ENCODE measurements around the gene TSC22D1. TPM values are rescaled to one million over a fixed set of nuclear protein-coding genes. Genes with fewer than 3 reads are reported as not detected.
"Not testable (repeated sequence)": the region's sequence is repeated elsewhere in the genome, so short reads cannot be mapped to it uniquely, and the experiment has no call there.

Gene TSC22D1
- total RNA-seq, 1 donor from 2014 or later: 300 TPM

DNA sequence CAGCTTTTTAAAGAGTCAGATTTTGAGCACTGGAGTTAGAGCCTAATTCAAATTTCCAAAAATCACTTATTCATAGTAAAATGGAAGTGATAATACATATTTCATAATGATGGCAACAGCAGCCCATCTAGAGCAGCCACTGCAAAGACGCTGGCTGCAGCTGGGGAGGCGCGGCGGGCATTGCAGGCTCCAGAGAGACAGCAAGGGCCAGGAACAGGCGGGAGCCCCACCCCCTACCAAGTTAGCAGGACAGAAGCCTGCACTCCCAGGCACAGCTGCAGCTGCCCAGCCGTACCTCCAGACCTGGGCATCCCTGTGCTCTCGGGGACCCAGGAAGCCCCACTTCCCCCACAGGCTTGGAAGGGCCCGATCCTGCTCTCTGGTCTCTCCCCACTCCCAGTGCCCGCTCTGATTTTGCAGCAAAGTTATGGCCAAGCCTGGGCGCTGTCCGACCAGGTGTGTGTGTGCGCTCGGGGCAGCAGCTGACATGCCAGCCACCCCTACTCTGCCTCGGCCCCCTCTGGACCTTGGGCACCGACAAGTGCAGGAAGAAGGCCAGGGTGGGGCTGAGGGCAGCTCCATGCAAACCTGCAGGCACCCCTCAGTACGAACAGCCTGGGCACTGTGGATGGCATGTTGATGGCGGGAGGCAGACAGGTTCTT is 117.7 kb downstream of the TSC22D1 start:
- FAIRE-seq (no peak), DNase-seq (ENCODE audit: low spot score in 2 of 2) (no peak)

DNA sequence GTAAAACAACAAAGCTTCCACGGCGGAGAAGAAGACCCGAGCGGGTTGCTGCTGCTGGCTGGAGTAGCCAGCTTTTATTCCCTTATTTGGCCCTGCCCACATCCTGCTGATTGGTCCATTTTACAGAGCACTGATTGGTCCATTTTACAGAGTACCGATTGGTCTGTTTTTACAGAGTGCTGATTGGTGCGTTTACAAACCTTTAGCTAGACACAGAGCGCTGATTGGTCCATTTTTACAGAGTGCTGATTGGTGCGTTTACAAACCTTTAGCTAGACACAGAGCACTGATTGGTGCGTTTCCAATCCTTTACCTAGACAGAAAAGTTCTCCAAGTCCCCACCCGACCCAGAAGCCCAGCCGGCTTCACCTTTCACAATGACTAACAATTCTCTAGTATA is 119.9 kb downstream of the TSC22D1 start:
- DNase-seq (ENCODE audit: low spot score in 2 of 2); FAIRE-seq: not testable (repeated sequence)

GRCh38 chr13:44455769-44456168 is 120.4 kb downstream of the TSC22D1 start:
- DNase-seq (ENCODE audit: low spot score in 2 of 2) (no peak), FAIRE-seq (no peak)

DNA sequence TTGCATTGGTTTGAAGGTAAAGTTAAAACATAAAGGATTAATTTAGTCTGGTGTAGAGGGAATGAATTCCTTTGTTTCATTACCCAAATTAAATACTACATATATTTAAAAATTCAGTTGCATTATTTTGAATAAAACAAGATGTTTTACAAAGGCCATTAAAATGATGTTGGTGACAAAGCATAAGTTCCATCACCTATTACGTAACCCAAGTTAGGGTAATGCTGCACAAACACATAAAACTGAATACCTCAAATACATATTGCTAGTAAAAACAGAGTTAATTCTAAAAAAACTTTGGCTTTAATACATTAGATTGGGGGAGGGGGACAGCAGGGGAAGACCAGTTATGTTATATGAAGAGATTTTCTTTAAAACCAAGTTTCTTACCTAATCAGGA is 122.2 kb downstream of the TSC22D1 start:
- no peak for DNase-seq (ENCODE audit: low spot score in 2 of 2)
- no peak for FAIRE-seq

DNA sequence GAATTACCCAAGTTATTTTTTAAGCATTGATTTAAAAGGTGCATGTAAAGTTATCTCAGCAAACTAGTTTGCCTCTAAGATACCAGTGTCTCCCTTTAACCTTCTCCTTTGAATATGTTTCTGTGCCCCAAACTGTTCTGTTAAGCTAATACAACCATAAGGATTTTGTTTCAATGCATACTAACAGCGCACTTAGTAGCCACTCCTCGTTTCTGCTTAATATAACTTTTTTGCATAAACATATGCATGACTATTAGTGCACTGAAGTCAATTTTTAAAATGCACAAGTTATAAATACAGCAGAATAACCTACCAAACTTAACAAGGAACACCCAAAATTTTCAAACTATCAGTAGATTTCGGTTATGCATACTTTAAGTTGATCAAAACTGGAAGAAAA is 123.1 kb downstream of the TSC22D1 start:
- FAIRE-seq (no peak), DNase-seq (ENCODE audit: low spot score in 2 of 2) (no peak)

- no peak for FAIRE-seq
- DNase-seq (ENCODE audit: low spot score in 2 of 2): no peak
Observed at GRCh38 chr13:44452418-44452817, 123.7 kb downstream of the TSC22D1 start.

DNA sequence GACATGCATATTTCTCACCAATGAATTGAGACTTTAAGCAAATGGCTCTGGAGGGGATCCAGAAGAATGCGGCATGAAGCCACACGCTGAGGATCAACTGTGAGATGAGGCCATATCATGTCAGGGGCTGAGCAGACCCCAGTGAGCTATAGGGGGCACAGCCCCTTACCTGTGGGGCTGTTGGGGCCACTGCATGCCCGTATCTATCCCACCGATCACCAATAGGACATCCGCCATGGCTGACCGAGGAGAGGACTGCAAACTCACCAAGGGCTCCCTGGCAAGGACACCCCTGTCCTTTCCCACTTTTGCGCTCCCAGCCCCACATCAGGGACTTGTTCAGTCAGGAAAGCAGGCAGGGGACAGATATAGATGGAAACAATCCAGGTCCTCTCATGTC is 124.5 kb downstream of the TSC22D1 start:
- no peak for DNase-seq (ENCODE audit: low spot score in 2 of 2)
- FAIRE-seq: no peak

- FAIRE-seq (no peak), DNase-seq (ENCODE audit: low spot score in 2 of 2) (no peak)
Observed at GRCh38 chr13:44451126-44451525, 125.0 kb downstream of the TSC22D1 start.

- no peak for FAIRE-seq
Observed at GRCh38 chr13:44449999-44450821, 125.9 kb downstream of the TSC22D1 start.

DNA sequence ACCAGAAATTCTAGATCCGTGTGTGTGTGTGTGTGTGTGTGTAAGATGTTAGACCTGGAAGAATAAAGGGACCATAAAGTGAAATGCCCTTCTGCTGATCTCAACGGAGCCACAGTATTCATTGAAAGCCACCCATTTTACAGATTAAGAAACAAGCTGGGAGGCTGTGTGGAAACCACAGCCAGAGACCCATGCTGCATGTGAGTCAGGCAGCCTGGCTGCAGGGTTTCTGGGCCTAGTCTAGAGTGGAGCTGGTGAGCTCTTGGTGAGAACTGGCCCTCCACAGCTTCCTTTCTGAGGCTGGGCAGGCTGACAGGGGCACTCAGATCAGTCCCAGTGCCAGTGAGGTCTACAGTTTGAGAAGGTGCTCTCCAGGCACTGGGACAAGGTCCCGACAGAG is 127.3 kb downstream of the TSC22D1 start:
- FAIRE-seq: no peak
- no peak for DNase-seq (ENCODE audit: low spot score in 2 of 2)

More at GRCh38 chr13:44449999-44450821, 125.9 kb downstream of the TSC22D1 start:
- DNase-seq (ENCODE audit: low spot score in 2 of 2): no peak

GRCh38 chr13:44448373-44448772 is 127.8 kb downstream of the TSC22D1 start:
- DNase-seq (ENCODE audit: low spot score in 2 of 2) (no peak), FAIRE-seq (no peak)

DNA sequence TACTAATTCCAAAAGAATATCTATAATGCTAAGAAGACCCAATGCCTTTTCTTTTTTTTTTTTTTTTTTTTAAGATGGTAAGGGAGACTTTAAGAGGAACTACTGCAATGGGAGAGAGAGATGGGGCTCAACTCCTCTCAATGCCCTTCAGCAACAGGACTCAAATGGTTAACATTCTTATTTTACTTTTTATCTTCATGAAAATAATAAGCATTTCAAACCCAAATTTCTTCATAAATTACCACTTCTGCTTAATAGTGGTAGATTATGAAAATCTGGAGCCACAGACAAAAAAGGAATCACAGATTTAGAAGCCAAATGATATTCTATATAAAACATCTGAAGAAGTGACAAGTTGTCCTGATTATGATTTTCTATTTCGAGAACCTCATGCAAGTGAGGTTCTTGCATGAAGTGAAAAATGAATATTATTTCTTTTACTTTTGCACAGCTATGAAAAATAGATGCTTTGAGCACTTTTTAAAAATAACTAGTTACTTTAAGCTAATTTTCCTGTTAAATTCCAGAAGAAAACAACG is 128.3 kb downstream of the TSC22D1 start:
- DNase-seq (ENCODE audit: low spot score in 2 of 2): no peak
- no peak for FAIRE-seq

GRCh38 chr13:44440046-44440608 is 136.0 kb downstream of the TSC22D1 start:
- DNase-seq (ENCODE audit: low spot score in 2 of 2) (no peak), FAIRE-seq (no peak)

DNA sequence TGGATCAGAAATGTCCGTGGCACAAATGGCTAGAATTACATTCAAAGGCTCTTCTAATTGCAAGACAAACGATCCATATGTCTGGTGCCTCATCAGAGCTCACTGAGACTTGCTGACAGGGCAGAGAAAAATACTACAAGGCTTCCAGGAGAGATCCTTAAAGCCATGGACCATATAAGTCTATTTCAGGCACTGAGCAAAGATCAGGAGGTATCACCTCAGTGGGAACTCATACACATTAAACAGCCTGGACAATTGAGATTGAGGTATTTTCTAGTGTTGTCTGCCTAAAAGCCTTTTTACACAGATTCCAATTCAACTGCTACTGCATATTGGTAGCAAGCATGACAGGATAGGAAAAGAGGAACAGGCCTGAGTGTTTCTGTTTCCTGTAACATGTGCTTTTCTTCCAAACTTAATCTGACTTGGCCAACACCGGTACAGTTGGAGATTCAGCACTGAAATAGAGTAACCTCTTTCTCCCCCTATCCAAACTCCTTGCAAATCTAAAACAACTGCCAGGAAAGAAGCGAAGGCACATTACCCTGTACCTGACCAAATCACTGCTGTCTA is 136.6 kb downstream of the TSC22D1 start:
- FAIRE-seq: no peak
- DNase-seq (ENCODE audit: low spot score in 2 of 2): no peak

DNA sequence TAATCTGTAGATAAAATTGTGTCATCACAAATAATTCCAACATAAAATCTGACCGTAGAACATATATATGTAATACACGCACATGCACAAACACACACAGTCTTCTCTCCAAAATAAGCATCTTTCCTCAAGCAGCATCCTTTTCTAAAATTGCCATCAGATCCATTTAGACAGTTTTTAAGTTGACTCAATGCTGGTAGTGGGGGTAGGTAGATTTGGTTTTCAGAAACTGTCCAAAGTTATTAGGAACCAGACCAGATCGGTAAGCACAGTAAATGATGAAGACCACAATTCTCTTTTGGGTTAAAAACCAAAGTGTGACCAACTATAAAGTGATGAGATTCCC is 137.9 kb downstream of the TSC22D1 start:
- DNase-seq (ENCODE audit: low spot score in 2 of 2): no peak
- FAIRE-seq: no peak

DNA sequence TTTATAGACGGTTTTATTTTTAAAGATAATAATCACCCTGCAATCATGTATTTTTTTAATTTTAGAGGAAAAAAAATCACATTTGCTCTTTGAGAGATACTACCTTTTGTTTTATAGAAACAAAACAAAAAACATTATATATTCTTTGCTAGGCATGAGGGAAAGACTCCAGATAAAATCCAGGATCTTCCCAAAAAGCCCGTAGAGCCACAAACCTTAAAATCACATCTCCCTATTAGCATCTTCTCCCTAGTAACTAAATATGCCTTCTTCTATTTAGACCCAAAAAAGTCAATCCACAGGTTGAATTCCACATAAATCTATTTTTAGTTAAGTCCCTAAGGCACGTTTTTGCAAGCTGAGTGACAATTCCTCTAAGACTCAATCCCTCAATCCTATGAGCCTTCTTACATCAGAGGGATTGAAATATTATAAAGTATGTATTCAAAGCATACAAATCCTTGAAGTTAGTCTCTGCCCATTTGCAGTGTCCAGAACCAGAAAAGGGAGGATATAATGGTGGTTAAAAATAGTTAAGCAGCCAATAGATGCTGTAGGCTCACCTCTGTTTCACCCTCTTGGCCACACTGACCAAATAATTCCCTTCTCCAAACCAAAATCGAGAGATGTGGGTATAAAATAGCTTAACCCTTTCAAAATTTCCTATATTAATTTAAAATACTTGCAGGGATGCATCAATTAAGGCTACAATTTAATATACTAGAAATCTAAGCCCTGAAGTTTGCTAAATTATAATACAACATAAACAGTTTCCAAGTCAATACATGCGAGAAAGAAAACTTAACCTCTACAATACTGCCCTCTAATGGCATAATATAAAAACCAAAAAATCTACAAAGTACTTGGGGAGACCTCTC is 138.5 kb downstream of the TSC22D1 start:
- no peak for DNase-seq (ENCODE audit: low spot score in 2 of 2)
- FAIRE-seq: peak; percentile 98

GRCh38 chr13:44436589-44437337 is 139.4 kb downstream of the TSC22D1 start:
- DNase-seq (ENCODE audit: low spot score in 2 of 2) (peak; percentile 81 to 83), FAIRE-seq (no peak)

DNA sequence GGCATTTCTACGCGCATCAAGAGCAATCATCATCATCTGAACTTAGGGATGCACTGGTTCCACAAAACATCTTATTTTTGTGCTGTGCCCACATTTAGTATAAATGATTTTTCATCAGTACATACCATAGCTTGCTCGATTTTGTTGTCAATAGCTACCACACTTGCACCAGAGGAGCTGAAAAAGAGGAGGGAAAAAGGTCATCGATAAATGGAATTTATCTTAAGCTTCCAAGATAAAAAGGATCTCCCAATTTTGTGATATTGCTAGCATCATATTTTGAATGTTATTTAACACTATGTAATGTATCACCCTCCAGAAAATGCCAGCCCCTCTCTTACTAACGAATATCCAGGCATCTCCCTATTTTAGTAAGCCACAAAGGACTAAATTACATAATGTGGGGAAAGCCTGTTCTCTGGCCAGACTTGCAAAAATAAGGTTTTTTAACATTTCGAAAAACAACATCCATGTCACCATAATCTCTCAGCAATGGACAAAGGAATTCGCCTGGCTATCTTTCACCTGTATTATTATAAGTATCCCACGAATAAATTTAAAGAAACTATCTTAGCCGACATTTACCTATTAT is 140.1 kb downstream of the TSC22D1 start:
- DNase-seq (ENCODE audit: low spot score in 2 of 2) (no peak), FAIRE-seq (no peak)

All from frontal cortex (tissue), 4 donors.